HUDEP-2 (cell line): ENCODE measurements around the gene GREB1.

Source experiments
- DNase-seq, 76 experiments: peaks; one replicate each; lab custom pipeline; 2025; ENCODE audit not compliant: unreplicated experiment in 76 of 76; lab: John Stamatoyannopoulos, UW

GREB1 gene

GRCh38 chr2:11597538-11598225 lies 63.8 kb downstream of the GREB1 start:
- DNase-seq, result no peak

- no peak for DNase-seq
Measured at GRCh38 chr2:11598228-11598731, 64.4 kb downstream of the GREB1 start.

GRCh38 chr2:11602563-11603204 lies 68.8 kb downstream of the GREB1 start:
- no peak for DNase-seq

- DNase-seq, result no peak
Measured at GRCh38 chr2:11610624-11611242, 76.9 kb downstream of the GREB1 start.

- DNase-seq, result no peak
Measured at GRCh38 chr2:11611251-11611650, 77.4 kb downstream of the GREB1 start.

- DNase-seq, result no peak
Measured at GRCh38 chr2:11612553-11613215, 78.8 kb downstream of the GREB1 start.

GRCh38 chr2:11613297-11613696 lies 79.5 kb downstream of the GREB1 start:
- no peak for DNase-seq

- DNase-seq, result no peak
Measured at GRCh38 chr2:11615209-11615608, 81.4 kb downstream of the GREB1 start.

GRCh38 chr2:11616097-11616687 lies 82.3 kb downstream of the GREB1 start:
- no peak for DNase-seq

- no peak for DNase-seq
Measured at GRCh38 chr2:11616851-11617415, 83.1 kb downstream of the GREB1 start.

GRCh38 chr2:11617527-11617926 lies 83.7 kb downstream of the GREB1 start:
- DNase-seq, result no peak

GRCh38 chr2:11617984-11618707 lies 84.3 kb downstream of the GREB1 start:
- no peak for DNase-seq

- DNase-seq, result no peak
Measured at GRCh38 chr2:11618708-11619062, 84.8 kb downstream of the GREB1 start.

GRCh38 chr2:11621410-11621809 lies 87.6 kb downstream of the GREB1 start:
- DNase-seq, result no peak

GRCh38 chr2:11622611-11623010 lies 88.8 kb downstream of the GREB1 start:
- no peak for DNase-seq

- no peak for DNase-seq
Measured at GRCh38 chr2:11624893-11625292, 91.0 kb downstream of the GREB1 start.

GRCh38 chr2:11625671-11626070 lies 91.8 kb downstream of the GREB1 start:
- no peak for DNase-seq

GRCh38 chr2:11628675-11629074 lies 94.8 kb downstream of the GREB1 start:
- DNase-seq, result no peak

- no peak for DNase-seq
Measured at GRCh38 chr2:11629215-11629614, 95.4 kb downstream of the GREB1 start.

- no peak for DNase-seq
Measured at GRCh38 chr2:11629851-11630250, 96.0 kb downstream of the GREB1 start.
